Measurements from ENCODE around the gene SEZ6.
A peak's percentile ranks its signal among the peaks of the same experiment; 100 is the strongest.
"Not testable (repeated sequence)": the region's sequence is repeated elsewhere in the genome, so short reads cannot be mapped to it uniquely, and the experiment has no call there.

SEZ6 gene

DNA sequence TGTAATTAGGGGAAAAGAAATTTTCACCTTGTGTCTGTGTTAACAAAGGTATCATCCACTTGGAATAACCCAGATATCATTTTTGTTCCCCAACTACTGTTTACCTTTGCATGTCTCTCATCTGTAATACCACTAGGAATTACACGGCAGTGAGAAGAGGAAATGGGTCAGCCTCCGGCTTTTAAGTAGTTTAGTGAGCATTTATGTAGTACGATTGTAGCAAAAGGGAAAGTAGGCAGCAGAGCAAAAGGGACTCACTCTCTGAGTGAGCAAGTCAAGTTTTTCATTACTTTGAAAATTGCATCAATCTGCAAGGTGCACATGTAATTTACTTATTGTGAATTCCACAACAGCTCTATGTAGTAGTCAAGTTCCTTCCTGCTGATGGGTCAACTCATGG is 65.7 kb downstream of the SEZ6 start:
- DNase-seq: no peak

DNA sequence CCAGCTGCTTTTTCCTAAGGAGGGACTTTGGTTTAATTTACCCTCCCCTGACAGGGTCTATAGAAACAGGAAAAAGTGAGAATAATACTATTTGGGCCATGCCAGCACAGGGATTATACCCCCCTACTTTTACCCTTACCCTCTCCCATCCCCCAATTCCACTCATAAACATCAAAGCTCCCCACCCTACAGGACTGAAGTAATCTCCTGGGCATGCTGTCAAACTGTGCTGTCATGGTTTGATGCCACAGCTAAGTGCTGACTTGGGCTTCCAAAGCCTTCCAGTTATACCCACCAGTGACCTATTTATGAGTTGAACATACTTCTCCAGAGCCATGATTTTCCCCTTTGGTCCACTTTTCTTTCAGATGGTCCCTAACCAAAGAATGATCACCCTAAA is 67.3 kb downstream of the SEZ6 start:
- DNase-seq: peak in 12 of 58 donors; percentile 8 to 52 (median 21)

DNA sequence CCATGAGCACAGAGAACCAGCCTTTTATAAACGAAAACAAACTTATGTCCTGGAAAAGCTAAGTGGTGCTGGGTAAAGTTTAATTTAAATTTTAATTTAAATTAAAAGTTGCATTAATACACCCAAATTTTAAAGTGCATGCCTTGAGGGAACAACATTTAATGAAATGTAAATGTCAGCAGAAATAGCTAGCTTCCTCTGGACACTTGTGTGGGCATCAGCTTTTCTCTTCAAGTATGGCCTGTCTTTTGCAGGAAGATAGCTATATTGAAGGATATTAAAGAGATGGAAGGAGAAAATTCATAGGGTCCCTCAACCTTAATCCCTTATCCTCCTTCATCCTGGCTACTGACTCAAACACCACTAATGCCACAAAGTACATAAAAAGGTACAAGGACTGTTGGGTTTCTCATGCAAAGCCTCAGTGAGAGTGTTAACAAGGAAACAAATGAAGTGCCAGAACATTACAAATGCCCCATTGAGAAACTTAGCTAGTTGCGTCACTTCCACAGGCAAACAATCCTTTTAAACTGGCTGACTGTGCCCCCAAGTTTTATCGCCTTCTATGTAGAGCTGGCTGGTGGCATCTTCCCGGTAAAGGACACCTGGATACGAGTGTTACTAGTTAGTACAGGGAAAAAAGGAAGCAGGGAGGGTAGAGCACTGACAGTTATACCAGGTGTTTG is 68.6 kb downstream of the SEZ6 start:
- DNase-seq: peak in 25 of 58 donors; percentile 8 to 85 (median 39)

DNA sequence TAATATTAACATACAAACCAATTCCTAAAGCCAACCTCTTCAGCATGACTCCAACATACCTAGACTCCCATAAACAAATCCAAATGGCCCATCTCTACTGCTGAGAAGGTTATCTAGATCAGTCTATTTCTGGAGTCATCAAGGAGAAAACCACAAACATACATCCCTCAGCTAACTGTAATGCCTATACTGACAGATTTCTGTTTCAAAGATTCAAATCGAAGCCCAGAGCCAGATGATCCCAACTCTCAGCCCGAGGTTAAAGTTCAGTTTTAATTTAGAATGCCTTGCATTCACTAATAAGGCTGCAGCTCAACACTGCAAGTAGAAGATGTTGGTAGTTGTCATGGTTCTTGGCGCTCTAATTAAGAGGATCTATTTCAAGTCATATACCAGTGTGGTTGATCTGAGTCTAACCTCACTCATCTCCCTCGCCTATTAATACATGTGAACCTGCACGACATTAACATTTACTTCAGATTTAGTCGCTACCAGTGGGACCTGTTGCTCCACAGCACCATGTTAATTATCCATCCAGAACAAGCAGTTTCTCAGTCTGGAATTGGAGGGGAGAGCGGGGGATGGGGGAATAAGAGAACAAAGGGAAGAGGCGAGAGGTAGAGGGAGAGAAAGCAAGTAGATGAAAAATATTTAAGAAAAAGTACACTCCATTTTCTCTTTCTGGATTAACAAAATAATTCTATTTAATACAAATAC is 69.9 kb downstream of the SEZ6 start:
- peak in 1 of 58 donors; percentile 3 for DNase-seq

DNA sequence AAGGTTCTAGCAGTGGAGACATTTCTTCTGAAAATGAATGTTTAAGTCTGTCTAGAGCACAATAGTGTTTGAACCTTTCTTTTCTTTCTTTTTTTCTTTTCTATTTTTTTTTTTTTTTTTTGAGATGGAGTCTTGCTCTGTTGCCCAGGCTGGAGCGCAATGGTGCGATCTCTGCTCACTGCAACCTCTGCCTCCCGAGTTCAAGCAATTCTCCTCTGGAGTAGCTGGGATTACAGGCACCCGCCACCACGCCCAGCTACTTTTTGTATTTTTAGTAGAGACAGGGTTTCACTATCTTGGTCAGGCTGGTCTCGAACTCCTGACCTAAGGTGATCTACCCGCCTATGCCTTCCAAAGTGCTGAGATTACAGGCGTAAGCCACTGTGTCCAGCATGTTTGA is 71.3 kb downstream of the SEZ6 start:
- DNase-seq: not testable (repeated sequence)

DNA sequence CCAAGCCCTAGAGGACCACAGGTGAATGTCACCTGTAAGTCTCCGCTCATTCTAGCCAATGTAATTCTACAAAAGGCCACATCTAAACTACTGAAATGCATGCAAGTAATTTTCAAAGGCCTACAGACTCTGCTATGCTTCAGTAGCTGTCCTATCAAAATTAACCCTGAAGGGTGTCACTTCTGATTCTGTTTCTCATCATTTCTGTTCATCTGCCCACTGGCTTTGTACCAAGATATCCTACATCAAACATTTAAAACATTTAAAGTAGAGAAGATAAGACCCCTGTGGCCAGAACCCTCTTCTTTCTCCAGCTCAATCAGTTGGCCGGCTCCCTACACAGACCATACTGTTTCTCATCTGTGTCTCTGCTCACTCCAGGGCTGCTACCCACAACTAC is 76.0 kb downstream of the SEZ6 start:
- DNase-seq: no peak

DNA sequence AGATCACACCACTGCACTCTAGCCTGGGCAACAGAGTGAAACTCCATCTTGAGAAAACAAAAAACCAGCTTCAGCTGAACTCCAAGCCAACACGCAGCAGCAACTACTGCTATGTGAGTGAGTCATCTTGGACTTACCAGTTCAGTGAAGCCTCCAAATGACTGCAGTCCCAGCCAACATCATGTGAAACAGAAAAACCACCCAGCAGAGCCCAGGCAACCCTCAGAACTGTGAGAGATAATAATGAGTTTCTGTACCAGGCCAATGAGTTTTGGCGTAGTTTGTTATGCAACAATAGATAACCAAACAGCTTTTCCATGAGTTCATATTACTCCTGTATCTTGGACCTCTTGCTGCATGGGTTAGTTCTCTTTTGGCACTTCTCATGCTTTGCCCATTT is 77.8 kb downstream of the SEZ6 start:
- no peak for DNase-seq

DNA sequence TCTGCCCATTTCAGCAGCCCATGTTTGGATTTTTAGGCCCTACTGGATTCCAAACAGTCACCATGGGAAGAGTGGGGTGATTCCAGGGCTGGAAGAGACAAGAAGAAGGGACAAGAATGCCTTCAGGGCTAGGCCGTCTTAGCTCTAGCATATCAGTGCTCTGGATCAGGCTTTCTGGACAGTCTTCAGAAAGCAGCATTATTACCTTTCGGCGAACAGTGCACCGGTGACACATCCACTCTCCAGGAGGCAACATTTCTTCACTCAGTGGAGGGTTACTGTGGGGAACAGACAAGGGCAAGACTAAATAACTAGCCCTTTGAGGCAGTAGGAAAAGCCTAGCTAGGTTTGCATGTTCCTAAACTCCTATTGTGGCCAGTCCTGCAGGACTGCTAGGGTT is 79.0 kb downstream of the SEZ6 start:
- DNase-seq: no peak

DNA sequence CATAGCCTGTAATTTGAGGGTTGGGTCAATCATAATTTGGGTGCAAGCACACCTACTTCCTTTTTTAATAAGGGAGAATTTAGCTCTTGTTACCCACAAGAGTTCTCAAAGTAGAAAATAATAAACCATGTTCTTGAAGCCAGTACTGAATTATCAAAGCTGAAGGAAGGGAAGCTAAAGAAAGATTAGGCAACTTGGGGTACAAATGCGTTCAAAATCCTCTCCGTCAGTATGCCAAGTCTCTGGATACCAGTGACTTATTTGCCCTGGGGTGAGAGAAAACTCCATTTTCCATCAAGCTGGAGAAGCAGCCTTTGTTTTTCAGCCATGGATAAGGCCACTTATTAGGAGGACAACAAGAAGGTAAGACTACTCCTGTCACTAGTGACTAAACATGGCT is 79.5 kb downstream of the SEZ6 start:
- DNase-seq: no peak

DNA sequence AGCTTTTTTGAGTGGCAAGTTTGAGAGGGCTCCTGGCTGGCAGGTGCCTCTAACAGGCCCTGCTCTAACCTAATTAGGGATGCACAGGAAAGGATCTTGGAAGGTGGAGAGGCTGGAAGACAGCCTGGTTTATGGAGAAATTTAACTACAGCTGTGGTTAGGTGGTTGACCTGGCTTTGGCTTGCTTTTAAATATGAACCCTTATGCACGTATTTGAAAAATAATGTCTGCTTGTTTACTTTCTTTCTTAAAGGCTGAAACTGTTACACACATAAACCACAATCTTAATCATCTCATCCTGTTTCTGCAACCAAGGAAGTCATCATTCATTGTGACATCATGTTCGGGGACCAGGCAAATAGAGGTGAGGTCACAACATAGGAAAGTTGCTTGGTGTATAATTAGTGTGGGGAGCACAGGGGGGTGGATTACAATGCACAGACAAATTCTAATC is 79.9 kb downstream of the SEZ6 start:
- DNase-seq: no peak

DNA sequence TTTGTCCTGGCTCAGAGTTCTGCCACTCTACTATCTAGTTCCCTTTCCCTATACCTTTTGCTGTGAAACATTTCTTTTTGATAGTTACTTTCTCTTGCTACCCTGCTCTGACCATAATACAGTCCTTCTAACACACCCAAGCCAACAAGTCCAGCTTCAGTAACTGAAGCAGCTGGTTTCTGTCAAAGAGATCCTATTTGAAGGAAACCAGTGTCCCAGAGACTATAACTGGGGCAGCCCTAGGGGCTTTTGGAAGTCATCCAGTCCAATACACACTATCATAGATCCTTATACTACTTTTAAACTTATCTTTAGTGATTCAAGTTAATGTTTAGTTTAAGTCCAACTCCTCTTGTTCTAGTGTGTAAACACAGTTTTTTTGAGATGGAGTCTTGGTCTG is 85.6 kb downstream of the SEZ6 start:
- no peak for DNase-seq

DNA sequence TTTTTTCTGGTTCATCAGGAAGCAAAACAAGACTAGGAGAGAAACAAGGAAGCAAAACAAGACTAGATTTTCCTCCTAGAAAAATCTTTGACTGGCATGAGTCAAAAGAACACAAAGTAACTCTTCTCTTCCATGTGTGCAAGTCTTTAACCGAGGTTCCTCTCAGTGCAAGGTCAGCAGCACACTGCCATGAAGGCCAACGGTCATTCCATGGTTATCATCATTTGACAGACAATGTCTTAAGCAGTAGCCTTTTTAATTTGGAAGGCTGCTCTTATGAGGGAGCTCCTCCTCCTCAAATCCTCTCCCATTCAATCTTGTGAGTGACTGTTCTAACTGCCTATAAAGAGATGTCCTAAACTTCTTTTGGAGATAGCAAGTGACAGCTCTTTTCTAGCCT is 87.5 kb downstream of the SEZ6 start:
- DNase-seq: no peak

DNA sequence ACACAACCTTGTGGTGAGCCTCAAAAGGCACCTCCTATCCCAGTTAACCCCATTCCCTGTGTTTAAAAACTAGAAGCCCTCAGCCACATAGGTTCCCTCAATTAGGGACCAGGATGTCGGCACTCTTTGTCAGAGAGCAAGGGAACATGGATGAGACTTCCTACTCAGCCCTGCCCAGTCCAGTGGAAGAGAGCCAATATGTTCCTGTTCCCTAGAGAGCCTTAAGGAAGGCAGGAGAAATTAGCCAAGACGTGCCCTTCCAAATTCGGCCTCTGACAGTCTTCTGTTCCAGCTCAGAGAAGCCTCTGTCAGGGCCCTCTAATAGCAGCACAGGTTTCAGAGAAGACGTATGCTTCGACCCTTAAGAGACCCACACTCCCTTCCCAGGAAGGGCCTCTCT is 88.4 kb downstream of the SEZ6 start:
- DNase-seq: no peak

DNA sequence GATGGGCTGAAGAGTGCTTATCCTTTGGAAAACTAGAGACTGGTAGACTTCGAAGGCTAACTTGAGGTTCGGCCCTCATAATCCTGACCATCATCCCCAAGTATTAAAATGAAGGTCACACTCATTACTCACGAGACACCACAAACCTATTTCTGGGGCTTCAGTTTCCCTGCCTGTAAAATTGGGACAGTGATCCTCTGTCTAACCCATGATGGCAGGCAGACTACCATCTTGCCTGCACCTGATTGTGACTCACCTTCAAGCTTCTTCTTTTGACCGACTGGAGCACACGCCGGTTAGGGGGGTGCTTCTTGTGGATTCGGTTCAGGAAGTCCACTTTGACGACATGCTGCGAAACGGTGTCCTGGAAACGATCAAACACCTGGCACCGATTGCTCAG is 88.8 kb downstream of the SEZ6 start:
- DNase-seq: no peak

DNA sequence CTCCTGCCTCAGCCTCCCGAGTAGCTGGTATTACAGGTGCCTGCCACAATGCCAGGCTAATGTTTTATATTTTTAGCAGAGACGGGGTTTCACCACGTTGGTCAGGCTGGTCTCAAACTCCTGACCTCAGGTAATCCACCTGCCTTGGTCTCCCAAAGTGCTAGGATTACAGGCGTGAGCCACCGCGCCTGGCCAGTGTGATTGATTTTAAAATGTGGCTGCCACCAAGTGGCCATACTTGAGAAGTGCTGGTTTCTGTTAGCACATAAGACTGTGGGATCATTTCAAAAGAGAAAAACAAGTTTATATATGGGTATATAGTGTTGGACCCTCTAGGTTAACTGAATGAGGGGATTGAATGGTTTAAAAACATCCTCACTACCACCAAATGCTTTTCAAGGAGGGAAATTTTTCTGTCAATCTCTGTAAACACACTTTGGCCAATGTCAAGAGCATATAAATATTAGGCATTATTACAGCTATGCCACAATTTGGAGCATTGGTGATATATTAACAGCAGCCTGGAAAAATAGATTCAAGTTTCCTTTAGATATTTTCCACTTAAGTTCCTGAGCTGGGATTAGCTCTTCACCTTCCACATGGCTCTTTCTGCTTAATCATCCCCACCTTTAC is 89.4 kb downstream of the SEZ6 start:
- DNase-seq: peak in 20 of 58 donors; percentile 5 to 38 (median 22)

DNA sequence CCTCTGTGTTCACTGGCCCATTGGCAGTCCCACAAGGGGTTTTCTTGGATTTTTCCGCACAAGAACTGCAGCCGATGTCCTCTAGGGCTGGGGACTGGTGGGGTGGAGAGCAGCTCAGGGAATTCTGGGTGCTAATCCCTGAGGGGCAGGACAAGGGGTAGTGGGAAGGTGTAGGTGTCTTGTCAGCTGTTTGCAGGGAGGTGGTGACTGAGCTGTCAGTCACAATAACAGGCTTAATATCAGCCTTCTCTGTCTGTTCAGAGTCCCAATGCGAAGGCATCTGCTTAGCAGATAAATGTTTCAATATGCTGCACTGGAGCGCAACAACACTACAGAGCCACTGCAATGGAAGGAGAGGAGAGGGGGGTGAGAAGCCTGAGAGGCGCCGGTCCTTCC is 92.9 kb downstream of the SEZ6 start:
- DNase-seq: no peak

DNA sequence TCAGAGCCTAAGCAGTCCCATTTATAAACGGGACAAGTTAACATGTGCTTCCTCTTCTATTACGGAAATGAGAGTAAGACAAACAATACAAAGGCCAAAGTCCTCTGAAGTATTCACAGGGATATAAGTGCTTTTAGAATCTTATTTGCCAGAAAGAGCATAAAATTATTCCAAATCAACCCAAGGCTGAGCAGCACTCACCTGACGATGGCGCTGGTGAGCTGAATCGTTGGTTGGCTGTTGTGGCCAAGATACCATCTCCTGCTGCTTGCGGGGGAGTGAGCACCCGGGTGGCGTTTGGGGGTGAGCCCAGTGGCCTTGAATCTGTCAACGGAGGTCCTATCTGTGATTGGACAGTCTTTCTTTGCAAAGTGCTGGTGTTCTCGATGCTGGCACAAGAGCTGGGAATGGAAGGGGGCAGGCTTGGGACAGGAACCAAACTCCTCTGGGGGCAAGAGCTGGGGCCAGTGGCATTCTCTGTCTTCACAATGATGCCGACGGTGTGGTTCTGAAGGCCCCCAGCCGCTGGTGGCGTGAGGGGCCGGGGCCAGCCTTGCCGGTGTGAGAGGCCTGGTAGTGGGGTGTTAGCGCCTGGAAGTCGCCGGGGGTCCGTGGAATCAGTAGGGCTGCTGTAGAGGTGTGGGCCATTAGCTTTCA is 93.4 kb downstream of the SEZ6 start:
- DNase-seq: peak in 19 of 58 donors; percentile 6 to 66 (median 30)

DNA sequence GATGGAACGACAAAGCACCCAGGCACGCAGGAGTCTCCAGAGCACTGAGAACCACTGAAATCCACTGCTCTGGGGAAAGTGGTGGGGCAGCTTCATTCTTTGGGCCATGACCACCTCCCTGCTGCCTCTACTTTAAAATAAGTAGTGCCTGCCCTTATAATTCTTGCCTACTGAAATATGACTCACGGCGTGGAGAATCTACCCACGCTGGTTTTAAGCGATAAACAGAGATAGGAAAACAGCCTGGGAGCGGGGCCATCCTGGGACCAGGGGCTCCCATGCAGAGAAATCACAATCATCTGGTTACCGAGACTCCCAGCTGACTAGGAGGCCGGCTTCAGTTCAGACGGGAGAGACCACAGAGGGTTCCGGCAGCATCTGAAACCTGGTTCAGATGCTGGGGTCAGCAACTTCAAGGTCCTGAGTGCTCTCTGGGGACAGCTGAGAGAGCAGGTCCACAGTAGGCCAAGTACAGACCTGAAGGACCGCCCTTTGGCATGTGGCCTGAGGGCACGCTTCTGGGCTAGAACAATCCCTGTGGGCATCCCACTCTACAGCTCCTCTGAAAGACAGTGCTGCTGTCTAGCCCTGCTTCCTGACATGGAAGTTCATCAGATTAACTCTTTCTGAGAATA is 94.3 kb downstream of the SEZ6 start:
- no peak for DNase-seq

DNA sequence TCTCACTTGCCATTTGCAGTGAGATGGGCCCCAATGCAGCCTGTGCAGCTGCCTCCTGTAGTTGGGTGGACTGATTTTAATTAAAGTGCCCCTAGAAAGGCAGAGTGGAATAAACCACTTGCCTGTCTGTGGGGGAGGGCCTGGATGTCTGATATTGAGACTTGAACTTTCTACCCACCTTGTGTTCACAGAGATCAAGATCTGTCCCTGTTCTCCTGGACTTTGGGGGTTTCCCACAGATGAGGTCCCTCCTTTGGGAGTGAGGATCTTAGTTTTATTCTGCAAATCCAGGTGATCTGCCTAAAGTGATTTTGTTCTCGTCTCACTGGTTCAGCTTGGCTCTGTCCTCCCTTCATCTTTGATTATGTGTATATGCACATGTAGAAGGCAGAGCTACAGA is 95.3 kb downstream of the SEZ6 start:
- DNase-seq: no peak

DNA sequence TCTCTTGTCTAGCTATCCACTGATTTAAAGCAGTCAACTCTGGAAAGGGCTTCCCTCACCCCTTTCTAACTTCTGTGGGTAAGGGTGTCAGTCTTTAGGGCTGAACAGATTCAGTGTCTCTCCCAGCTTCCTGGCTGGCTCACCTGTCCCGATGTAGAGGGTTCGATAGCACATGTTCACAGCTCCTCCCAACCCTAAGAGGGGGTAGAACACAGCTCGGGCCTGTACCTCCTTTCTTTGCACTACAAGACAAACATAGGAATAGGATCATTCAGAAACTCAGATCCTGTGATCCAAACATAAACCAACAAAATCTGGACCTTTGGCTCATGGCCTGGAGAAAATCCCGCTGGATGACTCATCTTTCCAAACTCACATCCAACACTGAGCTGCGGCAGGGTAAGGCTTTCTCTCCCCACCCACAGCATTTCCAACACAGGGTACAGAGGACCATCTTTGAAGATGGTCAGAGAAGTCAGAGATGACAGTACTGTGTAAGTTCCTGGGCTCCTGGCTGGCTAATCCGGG is 97.1 kb downstream of the SEZ6 start:
- DNase-seq: peak in 10 of 58 donors; percentile 9 to 44 (median 22)

Measured in anterior cingulate cortex (tissue), 58 donors.